ENCODE results near the gene C9orf152.

DNA sequence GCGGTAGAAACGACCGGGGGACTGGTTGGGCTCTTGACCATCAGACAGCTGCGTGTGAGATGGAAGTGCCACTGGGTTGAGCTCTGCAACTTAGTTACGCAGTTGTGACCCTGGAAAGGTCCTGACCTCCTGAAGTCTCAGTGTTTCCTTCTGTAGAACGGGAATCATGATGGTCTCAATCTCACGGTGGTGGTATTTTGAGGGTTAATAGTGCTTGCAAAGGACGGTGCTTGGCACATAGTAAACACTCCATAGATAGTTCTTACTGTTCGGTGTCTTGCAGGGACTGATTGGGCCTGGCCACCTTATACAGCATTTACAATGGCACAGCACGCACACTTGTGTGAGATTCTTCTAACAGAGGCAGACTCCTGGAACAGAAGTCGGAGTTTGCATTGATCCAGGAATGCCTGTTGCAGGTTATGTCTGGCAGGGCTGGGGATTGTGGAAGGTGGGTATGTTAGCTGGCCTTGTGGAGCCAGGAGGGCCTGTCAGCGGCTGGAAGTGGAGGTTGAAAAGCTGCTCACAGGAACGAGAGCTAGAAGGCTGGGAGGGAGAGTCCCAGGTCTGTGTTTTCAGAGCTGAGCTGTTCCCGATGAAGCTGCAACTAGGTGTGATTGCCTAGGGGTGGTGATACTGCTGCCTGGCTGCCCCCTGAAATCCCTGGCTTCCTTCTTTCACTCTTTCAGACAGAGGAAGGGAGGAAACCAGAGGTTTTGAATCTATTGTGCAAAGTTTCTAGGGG is 49.3 kb upstream of the C9orf152 start:
- TF ChIP-seq, protein P1, sequence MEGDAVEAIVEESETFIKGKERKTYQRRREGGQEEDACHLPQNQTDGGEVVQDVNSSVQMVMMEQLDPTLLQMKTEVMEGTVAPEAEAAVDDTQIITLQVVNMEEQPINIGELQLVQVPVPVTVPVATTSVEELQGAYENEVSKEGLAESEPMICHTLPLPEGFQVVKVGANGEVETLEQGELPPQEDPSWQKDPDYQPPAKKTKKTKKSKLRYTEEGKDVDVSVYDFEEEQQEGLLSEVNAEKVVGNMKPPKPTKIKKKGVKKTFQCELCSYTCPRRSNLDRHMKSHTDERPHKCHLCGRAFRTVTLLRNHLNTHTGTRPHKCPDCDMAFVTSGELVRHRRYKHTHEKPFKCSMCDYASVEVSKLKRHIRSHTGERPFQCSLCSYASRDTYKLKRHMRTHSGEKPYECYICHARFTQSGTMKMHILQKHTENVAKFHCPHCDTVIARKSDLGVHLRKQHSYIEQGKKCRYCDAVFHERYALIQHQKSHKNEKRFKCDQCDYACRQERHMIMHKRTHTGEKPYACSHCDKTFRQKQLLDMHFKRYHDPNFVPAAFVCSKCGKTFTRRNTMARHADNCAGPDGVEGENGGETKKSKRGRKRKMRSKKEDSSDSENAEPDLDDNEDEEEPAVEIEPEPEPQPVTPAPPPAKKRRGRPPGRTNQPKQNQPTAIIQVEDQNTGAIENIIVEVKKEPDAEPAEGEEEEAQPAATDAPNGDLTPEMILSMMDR (IDR thresholded peaks at IDR 0.05; ENCODE audit: low read length), result no peak
- TF ChIP-seq EZH2 (IDR thresholded peaks at IDR 0.05; ENCODE audit: borderline replicate concordance, low read length), result no peak

Measured in OCI-LY1 (cell line).